D721Med (cell line): ENCODE data around the gene SPACA9.
A peak's percentile ranks its signal among the peaks of the same experiment; 100 is the strongest.

Source experiments
- DNase-seq: peaks from one replicate; pipeline ENCODE4 v3.0.0; 2011; ENCODE audit warnings: low spot score; ENCODE audit not compliant: insufficient read length
- FAIRE-seq: peaks from 2 replicates; lab custom pipeline; 2011; peaks lifted over from hg19 to GRCh38; lab: Jason Lieb, UNC
- CTCF ChIP-seq: IDR thresholded peaks from 2 replicates; pipeline ENCODE4 v1.5.1; 2012; ENCODE audit warnings: mild to moderate bottlenecking, control low read depth; ENCODE audit not compliant: insufficient read depth; ENCODE audit errors: missing control alignments

SPACA9 gene

GRCh38 chr9:132901858-132902831 is 23.4 kb downstream of the SPACA9 start:
- TF ChIP-seq CTCF, result peak; percentile 81
- no peak for FAIRE-seq
- DNase-seq, result peak; percentile 42

GRCh38 chr9:132903574-132904492 is 25.1 kb downstream of the SPACA9 start:
- no peak for TF ChIP-seq CTCF
- no peak for FAIRE-seq
- DNase-seq, result no peak

- FAIRE-seq, result no peak
- no peak for DNase-seq
- no peak for TF ChIP-seq CTCF
Observed at GRCh38 chr9:132905726-132906125, 27.0 kb downstream of the SPACA9 start.

- no peak for FAIRE-seq
- no peak for TF ChIP-seq CTCF
- no peak for DNase-seq
Observed at GRCh38 chr9:132908635-132909034, 29.9 kb downstream of the SPACA9 start.

GRCh38 chr9:132909311-132909710 is 30.6 kb downstream of the SPACA9 start:
- no peak for TF ChIP-seq CTCF
- DNase-seq, result no peak
- no peak for FAIRE-seq

- FAIRE-seq, result no peak
- no peak for DNase-seq
- no peak for TF ChIP-seq CTCF
Observed at GRCh38 chr9:132910376-132910775, 31.7 kb downstream of the SPACA9 start.
